GM21367 (cell line): ENCODE data around the gene PRPF18.

Experiments used
- ATAC-seq: cut with Tn5 transposase; IDR thresholded peaks from one replicate; pipeline ENCODE4 v1.9.1; 2021; ENCODE audit not compliant: unreplicated experiment

PRPF18 gene

DNA sequence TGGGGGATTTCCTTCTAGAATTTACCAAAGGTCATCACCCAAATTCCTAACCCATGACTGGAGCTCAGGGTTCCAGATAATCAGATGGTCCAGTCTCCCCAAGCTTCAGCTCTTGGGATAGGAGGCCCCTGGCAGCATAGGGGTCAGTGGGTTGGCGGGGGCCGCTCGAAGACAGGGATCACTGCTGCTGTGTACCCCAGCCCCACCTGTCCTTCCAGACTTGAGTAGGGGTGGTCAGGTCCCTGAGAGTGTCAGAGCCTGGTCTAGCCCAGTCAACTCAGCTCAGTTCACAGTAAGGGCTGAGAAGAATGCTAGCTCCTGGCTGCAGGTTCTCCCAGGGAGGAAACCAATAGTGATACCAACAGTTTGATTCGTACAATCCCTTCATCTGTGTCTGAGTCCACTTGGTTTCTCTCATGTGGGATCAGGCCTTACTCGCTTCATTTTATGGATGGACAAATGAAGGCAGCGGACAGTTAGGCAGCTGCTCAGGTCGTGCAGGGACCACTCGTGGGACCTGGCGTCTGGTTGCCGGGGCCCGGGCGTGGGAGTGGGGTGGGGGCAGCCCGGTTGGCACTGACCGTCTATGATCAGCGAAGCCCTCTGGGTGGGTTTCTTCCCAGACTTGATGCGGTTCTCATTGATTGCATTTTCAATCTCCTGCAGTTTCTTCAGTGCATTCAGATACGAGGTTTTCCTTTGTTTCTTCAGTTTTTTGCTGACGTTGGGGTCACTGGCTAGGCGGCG is 78.9 kb downstream of the PRPF18 start:
- ATAC-seq = no peak

DNA sequence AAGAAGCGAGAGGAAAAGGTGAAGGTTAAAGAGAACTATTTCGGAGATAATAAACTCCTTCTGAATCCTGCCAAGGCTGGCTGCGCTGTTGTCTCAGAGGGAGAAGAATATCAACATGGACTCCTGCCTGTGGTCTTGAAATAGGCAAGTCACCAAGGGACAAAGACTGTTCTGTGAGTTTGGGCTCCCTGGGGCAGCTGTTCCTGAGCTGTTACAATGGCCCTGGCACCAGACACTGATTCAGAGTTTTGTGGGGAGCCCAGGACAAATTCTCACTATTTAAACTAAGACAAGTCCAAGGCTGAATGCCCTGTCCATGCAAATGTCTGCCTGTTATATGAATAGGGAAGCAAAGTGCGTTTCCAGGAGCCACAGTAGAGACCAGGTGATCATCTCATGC is 81.4 kb downstream of the PRPF18 start:
- no peak for ATAC-seq

- ATAC-seq = no peak
These were observed 82.6 kb downstream of the PRPF18 start for GRCh38 chr10:13669182-13669855.

GRCh38 chr10:13669901-13670300 is 83.1 kb downstream of the PRPF18 start:
- ATAC-seq = no peak

GRCh38 chr10:13670311-13670710 is 83.5 kb downstream of the PRPF18 start:
- ATAC-seq = no peak

DNA sequence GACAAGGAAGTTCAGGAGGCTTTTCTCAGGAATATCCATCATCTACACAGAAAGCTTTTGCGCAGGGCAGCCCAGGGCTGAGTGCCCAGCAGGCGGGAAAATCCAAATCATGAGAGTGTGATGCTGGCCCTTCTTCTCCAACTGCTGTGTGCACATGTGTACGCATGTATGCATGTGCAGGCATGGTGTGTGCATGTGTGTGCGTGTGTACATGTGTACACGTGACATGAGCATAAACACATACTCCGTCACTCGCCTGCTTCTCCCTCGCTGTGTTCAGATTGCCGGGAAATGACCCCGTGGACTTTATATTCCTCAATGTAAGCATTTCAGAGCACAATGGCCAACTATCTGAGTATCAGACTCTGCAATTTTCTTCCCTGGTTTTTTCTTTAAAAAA is 85.1 kb downstream of the PRPF18 start:
- ATAC-seq = no peak

- no peak for ATAC-seq
These were observed 85.8 kb downstream of the PRPF18 start for GRCh38 chr10:13672548-13672947.

GRCh38 chr10:13673156-13673555 is 86.4 kb downstream of the PRPF18 start:
- no peak for ATAC-seq

DNA sequence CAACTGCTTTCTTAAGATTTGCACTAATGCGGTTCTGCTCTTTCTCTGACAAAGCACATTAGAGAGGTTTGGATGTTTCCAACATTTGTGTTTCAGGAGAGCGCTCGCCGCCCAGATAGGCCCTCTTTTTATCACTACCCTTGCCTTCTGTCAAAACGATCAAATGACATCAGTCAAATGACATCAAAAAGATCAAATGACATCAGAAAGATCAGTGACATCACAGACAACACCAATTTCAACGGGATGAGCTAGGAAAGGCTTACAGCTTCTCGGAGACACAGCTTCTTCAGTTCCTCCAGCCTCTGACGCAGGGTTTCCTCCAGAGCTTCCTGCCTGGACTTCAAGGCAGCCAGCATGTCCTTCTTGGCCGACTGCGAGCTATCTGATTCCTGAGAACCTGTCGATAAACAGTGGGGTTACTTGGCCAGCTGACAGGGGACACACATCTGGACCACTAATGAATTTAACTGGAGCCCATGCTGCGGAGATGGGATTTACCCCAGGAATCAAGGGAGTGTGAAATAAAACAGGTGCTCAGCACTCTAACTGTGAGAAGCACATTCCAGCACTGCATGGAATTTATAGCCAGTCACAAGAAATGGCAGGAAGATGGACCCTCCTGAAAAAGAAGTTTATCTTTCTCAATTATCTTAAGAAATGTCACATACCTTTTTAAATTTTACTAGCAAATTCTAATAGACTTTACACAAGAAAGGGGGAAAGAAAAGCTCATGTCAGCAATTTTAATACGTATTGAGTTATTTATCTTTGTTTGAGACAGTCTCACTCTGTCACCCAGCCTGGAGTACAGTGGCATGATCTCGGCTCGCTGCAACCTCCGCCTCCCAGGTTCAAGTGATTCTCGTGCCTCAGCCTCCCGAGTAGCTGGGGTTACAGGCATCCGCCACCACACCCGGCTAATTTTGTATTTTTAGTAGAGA is 88.2 kb downstream of the PRPF18 start:
- no peak for ATAC-seq

- ATAC-seq = no peak
These were observed 91.5 kb downstream of the PRPF18 start for GRCh38 chr10:13678101-13678843.
